H1 (cell line): Measurements from ENCODE around the gene SYT17. TPM values are rescaled to one million over a fixed set of nuclear protein-coding genes. Genes with fewer than 3 reads are reported as not detected.
A peak's percentile ranks its signal among the peaks of the same experiment; 100 is the strongest.

Experiments
- CTCF ChIA-PET: fragments of 300-600 bp; sonication (Branson Sonifier 250); formaldehyde crosslinking; loops from one replicate; lab custom pipeline; 2021; ENCODE audit not compliant: partially characterized antibody; lab: Charles Lee
- POLR2A ChIA-PET: fragments of 300-600 bp; sonication (Branson Sonifier 250); formaldehyde crosslinking; loops from one replicate; lab custom pipeline; 2021; ENCODE audit warnings: inconsistent platforms; ENCODE audit not compliant: partially characterized antibody; lab: Charles Lee
- DNase-seq, 2 experiments: peaks; one replicate each; pipeline versions ENCODE4 v3.0.0 to v3.0.0-alpha.2; 2010 to 2022; ENCODE audit warnings: low spot score in 2 of 2, low read depth in 1 of 2, mixed read lengths in 1 of 2
- FAIRE-seq: peaks from 2 replicates; lab custom pipeline; 2011; peaks lifted over from hg19 to GRCh38; lab: Jason Lieb, UNC
- H2AFZ ChIP-seq: 2 replicates; pipeline ENCODE4 v1.8.1; 2012; ENCODE audit warnings: low read length, inconsistent platforms
- H2AK5ac ChIP-seq: 2 replicates; pipeline ENCODE4 v1.6.1; 2013; ENCODE audit warnings: low read depth, low read length
- H2BK120ac ChIP-seq: replicated peaks from 2 replicates; pipeline ENCODE3; 2013; ENCODE audit warnings: low read depth, low read length, inconsistent platforms
- H2BK12ac ChIP-seq: 2 replicates; pipeline ENCODE4 v1.6.1; 2013; ENCODE audit warnings: low read depth, low read length
- H2BK15ac ChIP-seq: 2 replicates; pipeline ENCODE4 v1.6.1; 2013; ENCODE audit warnings: low read length
- H2BK20ac ChIP-seq: 2 replicates; pipeline ENCODE4 v1.6.1; 2013; ENCODE audit warnings: low read length
- H2BK5ac ChIP-seq: 2 replicates; pipeline ENCODE4 v1.6.1; 2013; ENCODE audit warnings: low read depth, low read length
- H3K14ac ChIP-seq: 2 replicates; pipeline ENCODE4 v1.6.1; 2013; ENCODE audit warnings: inconsistent platforms; ENCODE audit not compliant: insufficient read length
- H3K18ac ChIP-seq: 2 replicates; pipeline ENCODE4 v1.6.1; 2013; ENCODE audit warnings: low read length; ENCODE audit errors: extremely low read depth
- H3K23ac ChIP-seq: 2 replicates; pipeline ENCODE4 v1.6.1; 2013; ENCODE audit warnings: inconsistent platforms; ENCODE audit not compliant: insufficient read length
- H3K23me2 ChIP-seq: 2 replicates; pipeline ENCODE4 v1.6.1; 2013; ENCODE audit warnings: low read depth, low read length
- H3K27ac ChIP-seq: 2 replicates; pipeline ENCODE4 v1.6.1; 2011; ENCODE audit warnings: low read depth, low read length, inconsistent platforms
- H3K27me3 ChIP-seq, 4 experiments: replicated peaks in 1 of 4; 1 replicate in 1 of 4; 2 replicates in 3 of 4; pipeline versions ENCODE4 v1.6.1 to v1.8.1; 2011 to 2013; ENCODE audit warnings: low read length in 3 of 4, mild to moderate bottlenecking in 3 of 4, inconsistent platforms in 2 of 4, mixed read lengths in 2 of 4, moderate library complexity in 1 of 4; ENCODE audit not compliant: control insufficient read depth in 3 of 4, insufficient read depth in 3 of 4; ENCODE audit errors: extremely low read depth in 1 of 4
- H3K36me3 ChIP-seq, 4 experiments: 2 replicates each; pipeline versions ENCODE4 v1.6.1 to v1.8.1; 2011 to 2013; ENCODE audit warnings: mild to moderate bottlenecking in 4 of 4, low read length in 3 of 4, moderate library complexity in 2 of 4, control low read depth in 1 of 4, inconsistent platforms in 1 of 4; ENCODE audit not compliant: insufficient read depth in 4 of 4, control insufficient read depth in 2 of 4
- H3K4ac ChIP-seq: replicated peaks from 2 replicates; pipeline ENCODE3; 2013; ENCODE audit warnings: low read length, low read depth, mixed read lengths, inconsistent platforms; ENCODE audit not compliant: insufficient read length
- H3K4me1 ChIP-seq, 4 experiments: replicated peaks in 1 of 4; 1 replicate in 1 of 4; 2 replicates in 3 of 4; pipeline versions ENCODE4 v1.6.1 to v1.8.1; 2011 to 2013; ENCODE audit warnings: low read length in 3 of 4, inconsistent platforms in 2 of 4, mixed read lengths in 1 of 4; ENCODE audit not compliant: insufficient read depth in 4 of 4, control insufficient read depth in 3 of 4
- H3K4me2 ChIP-seq, 2 experiments: 2 replicates each; pipeline versions ENCODE4 v1.6.1 to v1.8.1; 2011 to 2013; ENCODE audit warnings: low read depth in 2 of 2, low read length in 2 of 2, control low read depth in 1 of 2, inconsistent platforms in 1 of 2, mild to moderate bottlenecking in 1 of 2; ENCODE audit not compliant: insufficient read depth in 1 of 2
- H3K4me3 ChIP-seq, 4 experiments: fragments of 200-600, 300-600 bp in 1 of 4; sonication (generic), shearing (Covaris generic), sonication (Bioruptor Twin) in 1 of 4; 2 replicates each; pipeline versions ENCODE4 v1.5.1 to v1.8.1; 2011 to 2016; ENCODE audit warnings: low read length in 4 of 4, low read depth in 3 of 4, control low read depth in 2 of 4, inconsistent platforms in 2 of 4, mild to moderate bottlenecking in 2 of 4, mixed read lengths in 1 of 4, moderate library complexity in 1 of 4; ENCODE audit not compliant: insufficient read depth in 2 of 4; ENCODE audit errors: extremely low read depth in 1 of 4
- H3K56ac ChIP-seq: replicated peaks from 2 replicates; pipeline ENCODE3; 2013; ENCODE audit warnings: low read depth, mild to moderate bottlenecking, mixed read lengths, low read length, inconsistent platforms; ENCODE audit not compliant: insufficient read length
- H3K79me1 ChIP-seq: 2 replicates; pipeline ENCODE4 v1.6.1; 2013; ENCODE audit warnings: low read depth, low read length, control low read depth
- H3K79me2 ChIP-seq, 2 experiments: 2 replicates each; pipeline versions ENCODE4 v1.6.1 to v1.8.1; 2012 to 2013; ENCODE audit warnings: low read length in 2 of 2, mild to moderate bottlenecking in 2 of 2, inconsistent platforms in 1 of 2; ENCODE audit not compliant: insufficient read depth in 2 of 2, control insufficient read depth in 1 of 2
- H3K9ac ChIP-seq, 4 experiments: replicated peaks in 1 of 4; 1 replicate in 1 of 4; 2 replicates in 3 of 4; pipeline versions ENCODE4 v1.6.1 to v1.8.1; 2011 to 2013; ENCODE audit warnings: low read depth in 3 of 4, low read length in 3 of 4, control low read depth in 2 of 4, mild to moderate bottlenecking in 2 of 4, moderate library complexity in 2 of 4, inconsistent platforms in 1 of 4; ENCODE audit errors: extremely low read depth in 1 of 4
- H3K9me3 ChIP-seq, 2 experiments: 2 replicates each; pipeline versions ENCODE4 v1.6.1 to v1.8.1; 2012 to 2013; ENCODE audit warnings: mild to moderate bottlenecking in 2 of 2, moderate library complexity in 2 of 2, control low read depth in 1 of 2, inconsistent platforms in 1 of 2, low read depth in 1 of 2, low read length in 1 of 2, mixed read lengths in 1 of 2; ENCODE audit not compliant: insufficient read depth in 2 of 2
- H4K20me1 ChIP-seq, 2 experiments: replicated peaks in 1 of 2; 2 replicates each; pipeline versions ENCODE3 to v1.8.1; 2011 to 2013; ENCODE audit warnings: inconsistent platforms in 2 of 2, low read length in 2 of 2, mild to moderate bottlenecking in 1 of 2; ENCODE audit not compliant: insufficient read depth in 2 of 2, control insufficient read depth in 1 of 2
- H4K5ac ChIP-seq: 2 replicates; pipeline ENCODE4 v1.6.1; 2013; ENCODE audit warnings: low read length, low read depth, mixed read lengths, inconsistent platforms; ENCODE audit not compliant: insufficient read length
- H4K8ac ChIP-seq: 2 replicates; pipeline ENCODE4 v1.8.0; 2013; ENCODE audit warnings: mild to moderate bottlenecking, moderate library complexity, low read length, inconsistent platforms; ENCODE audit not compliant: insufficient read depth; ENCODE audit errors: extremely low read depth
- H4K91ac ChIP-seq: replicated peaks from 2 replicates; pipeline ENCODE3; 2013; ENCODE audit warnings: low read length, mixed read lengths, inconsistent platforms; ENCODE audit not compliant: insufficient read length
- ATF3 ChIP-seq: IDR thresholded peaks from 2 replicates; pipeline ENCODE4 v1.6.1; 2011; ENCODE audit warnings: low read depth, mild to moderate bottlenecking, low read length; ENCODE audit not compliant: insufficient read depth
- CREB1 ChIP-seq: IDR thresholded peaks from 2 replicates; pipeline ENCODE4 v1.6.1; 2012; ENCODE audit warnings: inconsistent platforms
- JUN ChIP-seq: IDR thresholded peaks from 2 replicates; pipeline ENCODE4 v1.6.1; 2011; ENCODE audit warnings: low read depth, mild to moderate bottlenecking, improper control_type of control experiment, low read length
- RNF2 ChIP-seq: fragments of 200-900, 300-1000 bp; sonication (generic); IDR thresholded peaks from 2 replicates; pipeline ENCODE4 v1.7.1; 2016; ENCODE audit warnings: borderline replicate concordance, low read depth, mild to moderate bottlenecking, antibody characterized with exemption, low read length; ENCODE audit not compliant: poor library complexity, severe bottlenecking; ENCODE audit errors: missing control alignments
- SIN3A ChIP-seq, 2 experiments: IDR thresholded peaks in 1 of 2; conservative IDR thresholded peaks in 1 of 2; 2 replicates each; pipeline ENCODE4 v1.6.1; 2011 to 2012; ENCODE audit warnings: low read length in 2 of 2, improper control_type of control experiment in 1 of 2, low read depth in 1 of 2, mild to moderate bottlenecking in 1 of 2
- SUZ12 ChIP-seq: fragments of 200-600 bp; sonication (generic); IDR thresholded peaks from 2 replicates; pipeline ENCODE4 v1.6.1; 2012; ENCODE audit warnings: mild to moderate bottlenecking, inconsistent platforms, low read length, moderate library complexity, mixed read lengths
- USF2 ChIP-seq: IDR thresholded peaks from 2 replicates; pipeline ENCODE4 v1.6.1; 2011; ENCODE audit warnings: low read length, improper control_type of control experiment
- WGBS, 2 experiments: shearing (Covaris generic) in 1 of 2; methylation state at CpG; one replicate each; pipeline versions ENCODE4 v1.1.6 to v1.1.7; 2013 to 2015; ENCODE audit warnings: low lambda C conversion rate in 2 of 2, mixed read lengths in 2 of 2, inconsistent platforms in 1 of 2, low coverage in 1 of 2, missing lambda C conversion rate in 1 of 2; ENCODE audit not compliant: insufficient replicate concordance in 2 of 2, insufficient coverage in 1 of 2, insufficient read length in 1 of 2; ENCODE audit errors: extremely low coverage in 1 of 2, missing lambda C conversion rate in 1 of 2; 5-methylcytosine and 5-hydroxymethylcytosine counted together
- polyA plus RNA-seq, 7 experiments: library from polyadenylated mRNA; depleted of rRNA in 3 of 7; stranded (reverse) in 5 of 7; unstranded in 2 of 7; fragments of >200 nt in 5 of 7; fragments of 200-250 nt in 2 of 7; gene quantifications; 1 replicate in 5 of 7; 2 replicates in 1 of 7; 4 replicates in 1 of 7; pipeline versions ENCODE4 v1.2.1 to v1.2.3, GENCODE V29; 2011 to 2013; ENCODE audit warnings: missing spikeins in 2 of 7, mixed read lengths in 2 of 7
- total RNA-seq: library from RNA; stranded (reverse); fragmentation: NEBNext Ultra II Directional; extraction: Animal tissue kit (Norgen Biotek cat#: 25700); gene quantifications from 2 replicates; pipeline ENCODE4 v1.2.1, GENCODE V29; 2021

SYT17 gene
- total and polyA plus RNA-seq, 2 of the 8 experiments (the other 6 are each of a cell fraction or from before 2014, with no cell fraction given): 5.8 to 18.1 TPM

- Histone ChIP-seq H2BK15ac (no peak overlapping the region), H3K4ac (no peak overlapping the region), H3K4me3 (no peak overlapping the region), H2AFZ (no peak overlapping the region), H3K27me3 (no peaks in the 10 kb centered on the region), H3K4me2 (no peak overlapping the region), H4K8ac (no peak overlapping the region), H3K27ac (no peak overlapping the region), H3K14ac (no peak overlapping the region), H4K5ac (no peak overlapping the region), H2BK120ac (no peak overlapping the region), H3K79me1 (no peaks in the 10 kb centered on the region), H3K79me2 (no peaks in the 10 kb centered on the region), H3K4me1 (peaks cover 0 to 4% (median 0%) of the 10 kb centered on the region in 4 experiments; a peak in 3 of 7 replicates), H3K9me3 (peaks cover 3% of the 10 kb centered on the region in 2 experiments; a peak in 2 of 4 replicates), H3K9ac (no peak overlapping the region), H3K23me2 (peaks cover 2% of the 10 kb centered on the region; the same call in 1 of the 2 replicates), H2AK5ac (no peak overlapping the region), H3K18ac (no peak overlapping the region), H4K91ac (no peak overlapping the region), H3K56ac (no peak overlapping the region), H3K23ac (no peak overlapping the region), H2BK12ac (no peak overlapping the region), H2BK20ac (no peak overlapping the region), H2BK5ac (no peak overlapping the region), H3K36me3 (peaks cover 0 to 10% (median 0%) of the 10 kb centered on the region in 4 experiments; a peak in 4 of 8 replicates), H4K20me1 (no peaks in the 10 kb centered on the region)
- no peak for DNase-seq
- WGBS, 2 experiments: 77% methylated on average over 4 of the region's 4 CpGs; no CpG with 5 or more reads in 1 of the 2 experiments
- FAIRE-seq: peak; percentile 28
- ChIA-PET CTCF (interaction anchor here (0.9 to 1.5 kb wide), 3 partner anchors 9 to 48 kb away, joined by 3 to 5 read pairs (median 3); no protein-coding TSS in a partner anchor), POLR2A (interaction anchor here (1.2 to 1.6 kb wide), 2 partner anchors 11 to 327 kb away, joined by 3 read pairs; partner anchors contain the start of gene VPS35L)
- TF ChIP-seq CREB1: no peak
- TF ChIP-seq SIN3A (conservative IDR thresholded peaks at IDR 0.05 in 1 of 2, IDR thresholded peaks at IDR 0.05 in 1 of 2; ENCODE audit: low read depth in 1 of 2, low read length in 2 of 2): peak in 1 of 2 experiments; percentile 54; a peak in 1 of 4 replicates
- TF ChIP-seq ATF3: peak; percentile 59
- no peak for TF ChIP-seq RNF2
- TF ChIP-seq USF2: peak; percentile 75
- TF ChIP-seq SUZ12: no peak
- TF ChIP-seq JUN: no peak
These were observed 60.0 kb downstream of the SYT17 start for GRCh38 chr16:19228052-19228451.
